GM19324 (cell line): ENCODE data around the gene RAB26.

Experiments
- ATAC-seq: cut with Tn5 transposase; IDR thresholded peaks from one replicate; pipeline ENCODE4 v1.9.1; 2021; ENCODE audit warnings: mild to moderate bottlenecking, moderate library complexity; ENCODE audit not compliant: unreplicated experiment, low FRiP score

The RAB26 gene

GRCh38 chr16:2175454-2175853 lies 27.0 kb downstream of the RAB26 start:
- ATAC-seq = no peak

GRCh38 chr16:2176047-2176446 lies 27.6 kb downstream of the RAB26 start:
- ATAC-seq = no peak

GRCh38 chr16:2177101-2177500 lies 28.7 kb downstream of the RAB26 start:
- ATAC-seq = no peak

- ATAC-seq = no peak
Measured at GRCh38 chr16:2177561-2177960, 29.1 kb downstream of the RAB26 start.

GRCh38 chr16:2178321-2179106 lies 30.1 kb downstream of the RAB26 start:
- no peak for ATAC-seq

GRCh38 chr16:2179107-2179501 lies 30.7 kb downstream of the RAB26 start:
- ATAC-seq = no peak

- ATAC-seq = no peak
Measured at GRCh38 chr16:2179576-2179975, 31.2 kb downstream of the RAB26 start.

- no peak for ATAC-seq
Measured at GRCh38 chr16:2180461-2180860, 32.0 kb downstream of the RAB26 start.

GRCh38 chr16:2180962-2181923 lies 32.8 kb downstream of the RAB26 start:
- no peak for ATAC-seq

GRCh38 chr16:2181952-2182351 lies 33.5 kb downstream of the RAB26 start:
- ATAC-seq = no peak

- no peak for ATAC-seq
Measured at GRCh38 chr16:2183671-2184070, 35.2 kb downstream of the RAB26 start.

- ATAC-seq = no peak
Measured at GRCh38 chr16:2184346-2184745, 35.9 kb downstream of the RAB26 start.

GRCh38 chr16:2184962-2185361 lies 36.5 kb downstream of the RAB26 start:
- ATAC-seq = no peak

- no peak for ATAC-seq
Measured at GRCh38 chr16:2186064-2186463, 37.6 kb downstream of the RAB26 start.

- no peak for ATAC-seq
Measured at GRCh38 chr16:2186505-2186904, 38.1 kb downstream of the RAB26 start.

- no peak for ATAC-seq
Measured at GRCh38 chr16:2187212-2187611, 38.8 kb downstream of the RAB26 start.

- ATAC-seq = no peak
Measured at GRCh38 chr16:2188395-2188794, 40.0 kb downstream of the RAB26 start.

- ATAC-seq = no peak
Measured at GRCh38 chr16:2189252-2189893, 40.9 kb downstream of the RAB26 start.

- ATAC-seq = no peak
Measured at GRCh38 chr16:2190002-2190658, 41.7 kb downstream of the RAB26 start.

GRCh38 chr16:2190659-2191445 lies 42.4 kb downstream of the RAB26 start:
- no peak for ATAC-seq
